Mucosa of gallbladder (tissue), 1 donor: Measurements from ENCODE around the gene TCF19. TPM values are rescaled to one million over a fixed set of nuclear protein-coding genes. Genes with fewer than 3 reads are reported as not detected.
"Not testable (repeated sequence)": the region's sequence is repeated elsewhere in the genome, so short reads cannot be mapped to it uniquely, and the experiment has no call there.

Experiments used
- DNase-seq: peaks from one replicate; pipeline ENCODE4 v3.0.0-alpha.2; 2020; ENCODE audit warnings: low spot score
- total RNA-seq: library from RNA; stranded (reverse); gene quantifications from one replicate; pipeline ENCODE4 v1.2.1, GENCODE V29; 2021
- donor health status: DM: no; HTN: no; CAD: no.

TCF19 gene
- total RNA-seq, 1 donor from 2014 or later, result 4.8 TPM

DNA sequence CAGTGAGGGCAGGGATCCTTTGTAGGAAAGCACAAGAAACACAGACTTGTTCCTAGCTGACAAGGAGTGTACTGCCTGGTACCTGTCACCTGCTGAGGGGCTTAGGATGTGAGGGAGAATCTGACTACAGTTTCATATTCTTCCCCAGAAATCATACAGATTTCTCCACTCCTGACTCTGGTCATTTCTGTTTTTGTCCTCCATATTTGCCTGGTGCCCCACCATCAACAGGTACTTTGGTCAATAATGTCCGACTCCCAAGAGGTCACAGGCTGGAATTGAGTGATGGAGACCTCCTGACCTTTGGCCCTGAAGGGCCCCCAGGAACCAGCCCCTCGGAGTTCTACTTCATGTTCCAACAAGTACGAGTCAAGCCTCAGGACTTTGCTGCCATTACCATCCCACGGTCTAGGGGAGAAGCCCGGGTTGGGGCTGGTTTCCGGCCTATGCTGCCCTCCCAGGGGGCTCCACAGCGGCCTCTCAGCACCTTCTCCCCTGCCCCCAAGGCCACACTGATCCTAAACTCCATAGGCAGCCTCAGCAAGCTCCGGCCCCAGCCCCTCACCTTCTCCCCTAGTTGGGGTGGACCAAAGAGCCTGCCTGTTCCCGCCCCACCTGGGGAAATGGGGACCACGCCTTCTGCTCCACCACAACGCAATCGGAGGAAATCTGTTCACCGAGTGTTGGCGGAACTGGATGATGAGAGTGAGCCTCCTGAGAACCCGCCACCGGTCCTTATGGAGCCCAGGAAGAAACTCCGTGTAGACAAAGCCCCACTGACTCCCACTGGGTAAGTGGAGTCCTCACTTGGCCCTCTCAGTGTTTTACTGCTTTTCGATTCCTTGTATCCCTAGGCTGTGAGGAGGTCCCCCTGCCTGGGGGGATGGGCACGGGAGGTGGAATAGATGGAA lies 3.1 kb downstream of the TCF19 start:
- no peak for DNase-seq

DNA sequence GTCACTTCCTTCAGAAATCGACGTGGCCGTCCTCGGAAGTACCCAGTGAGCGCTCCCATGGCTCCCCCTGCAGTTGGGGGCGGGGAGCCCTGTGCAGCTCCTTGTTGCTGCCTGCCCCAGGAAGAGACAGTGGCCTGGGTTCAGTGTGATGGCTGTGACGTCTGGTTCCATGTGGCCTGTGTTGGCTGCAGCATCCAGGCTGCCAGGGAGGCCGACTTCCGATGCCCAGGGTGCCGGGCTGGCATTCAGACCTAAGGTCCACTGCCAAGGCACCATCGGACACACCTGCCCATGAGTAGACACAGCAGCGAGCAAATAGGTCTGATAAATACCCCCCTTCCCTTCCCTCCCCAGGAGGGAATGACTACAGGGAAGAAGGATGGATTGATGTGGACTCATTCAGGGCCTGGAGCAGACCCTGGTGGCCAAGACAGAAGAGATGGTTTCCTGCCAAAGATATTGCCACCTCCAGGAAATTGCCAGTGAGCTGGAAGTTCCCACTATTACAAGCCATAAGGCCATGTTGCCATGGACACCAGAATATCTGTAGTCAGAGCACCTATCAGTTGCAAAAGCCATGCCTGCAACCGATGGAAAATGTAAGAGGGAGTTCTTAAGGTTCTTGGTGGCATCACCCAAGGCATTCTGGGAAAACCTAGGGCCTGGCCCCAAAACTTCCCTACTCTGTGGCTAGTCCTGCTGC lies 4.2 kb downstream of the TCF19 start:
- no peak for DNase-seq

DNA sequence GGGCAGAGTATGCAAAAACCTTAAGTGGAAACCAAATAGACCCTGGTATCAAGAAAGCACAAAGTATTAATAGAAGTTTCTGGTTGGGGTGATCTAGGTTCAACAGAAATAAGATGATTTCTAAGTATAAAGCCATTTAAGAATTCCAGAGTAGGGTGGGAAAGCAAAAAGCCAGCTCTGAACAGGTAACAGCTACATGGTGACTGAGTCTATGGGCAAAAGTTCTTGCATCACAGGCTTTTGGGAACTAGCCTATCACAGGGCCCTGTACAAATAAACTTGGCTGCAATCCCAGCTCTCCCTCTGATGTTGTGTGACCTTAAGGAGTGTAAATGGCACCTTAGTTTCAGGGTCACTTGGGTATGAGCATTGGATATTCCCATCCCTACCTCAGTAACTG lies 5.5 kb downstream of the TCF19 start:
- DNase-seq, result no peak

DNA sequence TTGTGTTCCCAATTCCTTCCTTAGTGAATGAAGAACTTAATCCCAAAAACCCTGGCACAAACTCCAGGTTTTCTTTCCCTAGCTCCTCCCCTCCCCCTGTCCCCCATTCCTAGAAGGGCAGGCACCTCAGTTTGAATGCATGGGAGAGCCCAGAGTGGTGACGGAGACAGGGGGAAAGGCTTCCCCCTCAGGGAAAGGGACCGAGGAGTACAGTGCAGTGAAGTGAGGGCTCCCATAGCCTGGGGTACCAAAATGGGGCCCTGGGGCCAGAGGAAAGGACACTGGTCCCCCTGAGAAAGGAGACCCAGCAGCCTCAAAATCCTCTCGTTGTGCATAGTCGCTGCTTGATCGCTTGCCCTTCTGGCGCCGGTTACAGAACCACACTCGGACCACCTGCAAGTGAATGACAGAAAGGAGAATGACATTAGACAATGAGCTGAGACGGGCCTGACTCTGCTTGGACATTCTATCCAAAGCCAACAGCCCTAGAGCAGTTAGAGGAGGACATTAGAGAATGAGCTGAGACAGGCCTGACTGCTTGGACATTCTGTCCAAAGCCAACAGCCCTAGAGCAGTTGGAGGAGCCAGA lies 6.2 kb downstream of the TCF19 start:
- not testable (repeated sequence) for DNase-seq

DNA sequence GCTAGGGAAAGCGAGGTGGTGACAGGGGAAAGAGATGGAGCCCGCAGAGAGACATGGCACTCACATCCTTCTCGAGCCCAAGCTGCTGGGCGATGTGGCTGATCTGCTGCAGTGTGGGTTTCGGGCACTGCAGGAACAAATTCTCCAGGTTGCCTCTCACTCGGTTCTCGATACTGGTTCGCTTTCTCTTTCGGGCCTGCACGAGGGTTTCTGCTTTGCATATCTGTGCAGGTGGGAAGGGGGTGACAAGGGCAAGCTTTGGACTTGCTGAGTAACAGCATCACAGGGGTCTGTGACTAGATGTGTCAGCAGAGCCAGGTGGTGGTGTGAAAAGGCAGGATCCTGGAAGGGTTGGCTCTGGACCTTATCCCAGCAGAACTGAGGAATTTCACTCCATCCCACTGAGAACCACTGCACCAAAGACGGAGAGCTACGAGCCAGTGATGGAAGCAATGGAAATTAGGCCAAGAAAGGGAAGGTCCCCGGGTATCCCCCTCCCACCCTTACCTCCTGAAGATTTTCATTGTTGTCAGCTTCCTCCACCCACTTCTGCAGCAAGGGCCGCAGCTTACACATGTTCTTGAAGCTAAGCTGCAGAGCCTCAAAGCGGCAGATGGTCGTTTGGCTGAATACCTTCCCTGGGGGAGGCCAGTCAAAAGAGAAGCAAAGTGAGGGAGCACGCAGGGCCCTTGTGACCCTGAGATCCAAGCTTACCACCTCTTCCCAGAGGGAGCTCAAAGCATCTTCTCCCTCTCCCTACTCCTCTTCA lies 6.9 kb downstream of the TCF19 start:
- not testable (repeated sequence) for DNase-seq

DNA sequence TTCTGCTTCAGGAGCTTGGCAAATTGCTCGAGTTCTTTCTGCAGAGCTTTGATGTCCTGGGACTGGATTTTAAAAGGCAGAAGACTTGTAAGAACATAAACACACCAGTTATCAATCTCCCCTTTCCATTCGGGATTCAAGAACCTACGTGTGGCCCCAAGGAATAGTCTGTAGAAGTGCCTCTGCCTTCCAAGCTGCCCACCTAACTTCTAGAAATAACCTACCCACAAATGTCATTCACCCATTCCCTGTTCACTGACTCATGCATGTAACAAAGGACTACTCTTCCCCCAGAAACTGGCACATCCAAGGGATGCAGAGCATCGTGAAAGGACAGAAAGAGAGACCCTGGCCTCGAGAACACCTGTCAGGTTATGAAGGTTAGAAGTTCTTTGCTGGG lies 7.6 kb downstream of the TCF19 start:
- no peak for DNase-seq

DNA sequence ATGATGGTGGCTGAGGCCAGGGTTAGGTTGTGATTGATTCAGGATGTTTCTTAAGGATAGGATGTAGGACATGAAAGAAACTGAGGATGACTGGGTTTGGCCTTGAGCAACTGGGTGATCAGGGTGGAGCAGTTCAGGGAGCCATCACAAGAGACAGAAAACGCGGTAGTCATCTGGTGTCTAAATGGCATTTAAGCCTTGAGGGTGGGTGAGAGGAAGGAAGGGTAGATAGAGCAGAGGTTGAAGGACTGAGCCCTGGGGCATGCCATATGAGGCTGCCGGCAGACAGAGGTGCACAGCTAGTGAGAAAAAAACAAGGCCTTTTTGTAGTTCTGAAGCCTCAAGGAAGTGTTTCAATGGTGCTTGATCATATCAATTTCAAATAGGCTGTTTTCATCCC lies 10.2 kb downstream of the TCF19 start:
- DNase-seq, result no peak

DNA sequence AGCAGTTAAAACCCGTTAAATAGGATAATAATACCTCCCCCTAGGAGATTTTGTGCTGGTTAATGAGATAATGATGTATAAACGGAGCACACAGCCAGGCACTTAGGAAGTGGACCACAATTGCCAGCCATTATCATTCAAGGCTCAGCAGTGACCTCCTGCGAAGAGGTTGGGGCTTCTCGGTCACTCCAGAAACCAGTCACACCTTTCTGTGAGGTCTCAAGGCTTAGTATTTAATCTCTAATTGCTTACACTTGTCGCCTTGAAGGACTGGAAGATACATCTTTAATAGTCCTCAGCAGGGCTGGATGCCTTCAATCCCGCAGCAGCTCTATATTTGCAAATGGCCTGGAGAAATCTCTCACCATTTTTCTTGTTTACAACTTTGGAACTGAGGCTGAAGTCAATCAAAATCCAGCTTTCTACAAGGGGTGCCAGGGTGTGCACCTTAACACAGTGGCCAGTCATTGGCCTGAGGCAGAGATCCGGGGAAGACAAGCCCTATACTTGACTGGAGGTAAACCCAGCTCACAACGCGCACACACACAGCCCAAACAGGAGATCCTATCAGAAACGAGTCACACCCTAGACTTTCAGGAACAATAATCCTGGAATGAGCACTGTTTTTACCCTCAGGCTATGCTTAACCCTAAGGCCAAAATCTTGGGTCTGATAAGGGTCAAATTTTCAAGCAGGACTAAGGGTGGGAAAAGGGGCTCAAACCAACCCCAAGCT lies 10.9 kb downstream of the TCF19 start:
- DNase-seq, result no peak

DNA sequence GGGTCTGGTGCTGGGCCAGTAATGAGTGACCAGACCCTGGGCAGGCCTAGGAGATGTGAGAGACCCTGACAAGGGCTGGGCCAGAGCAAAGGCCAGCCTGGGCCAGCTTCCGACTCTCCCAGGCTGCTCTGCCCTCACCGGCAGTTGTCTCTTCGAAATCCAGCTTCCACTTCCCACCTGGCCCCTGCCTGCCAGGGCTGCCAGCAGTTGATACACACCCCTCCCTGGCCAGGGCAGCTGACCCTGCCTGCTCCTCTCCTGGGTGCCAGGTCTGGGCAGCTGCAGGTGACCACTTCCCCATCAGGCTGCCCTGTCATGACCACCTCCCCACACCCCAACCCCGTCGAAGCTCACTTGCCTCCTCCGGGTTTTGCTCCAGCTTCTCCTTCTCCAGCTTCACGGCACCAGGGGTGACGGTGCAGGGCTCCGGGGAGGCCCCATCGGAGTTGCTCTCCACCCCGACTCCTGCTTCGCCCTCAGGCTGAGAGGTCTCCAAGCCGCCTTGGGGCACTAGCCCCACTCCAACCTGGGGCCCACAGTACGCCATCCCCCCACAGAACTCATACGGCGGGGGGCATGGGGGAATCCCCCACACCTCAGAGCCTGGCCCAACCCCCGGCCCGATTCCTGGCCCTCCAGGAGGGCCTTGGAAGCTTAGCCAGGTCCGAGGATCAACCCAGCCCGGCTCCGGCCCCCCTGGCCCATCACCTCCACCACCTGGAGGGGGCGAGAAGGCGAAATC lies 11.6 kb downstream of the TCF19 start:
- DNase-seq, result not testable (repeated sequence)

DNA sequence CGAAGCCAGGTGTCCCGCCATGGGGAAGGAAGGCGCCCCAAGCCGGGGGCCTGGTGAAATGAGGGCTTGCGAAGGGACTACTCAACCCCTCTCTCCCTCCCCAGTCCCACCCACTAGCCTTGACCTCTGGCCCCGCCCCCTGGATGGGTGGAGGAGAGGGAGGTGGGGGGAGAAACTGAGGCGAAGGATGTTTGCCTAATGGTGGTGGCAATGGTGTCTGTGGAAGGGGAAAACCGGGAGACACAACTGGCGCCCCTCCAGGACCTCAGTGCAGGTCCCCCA lies 12.2 kb downstream of the TCF19 start, which contains the start of gene POU5F1:
Gene POU5F1, minus strand, starts transcription at position 83 of the 282 bp plus-strand sequence. Its CDS starts 62 bp downstream, at position 21.
- DNase-seq, result no peak

DNA sequence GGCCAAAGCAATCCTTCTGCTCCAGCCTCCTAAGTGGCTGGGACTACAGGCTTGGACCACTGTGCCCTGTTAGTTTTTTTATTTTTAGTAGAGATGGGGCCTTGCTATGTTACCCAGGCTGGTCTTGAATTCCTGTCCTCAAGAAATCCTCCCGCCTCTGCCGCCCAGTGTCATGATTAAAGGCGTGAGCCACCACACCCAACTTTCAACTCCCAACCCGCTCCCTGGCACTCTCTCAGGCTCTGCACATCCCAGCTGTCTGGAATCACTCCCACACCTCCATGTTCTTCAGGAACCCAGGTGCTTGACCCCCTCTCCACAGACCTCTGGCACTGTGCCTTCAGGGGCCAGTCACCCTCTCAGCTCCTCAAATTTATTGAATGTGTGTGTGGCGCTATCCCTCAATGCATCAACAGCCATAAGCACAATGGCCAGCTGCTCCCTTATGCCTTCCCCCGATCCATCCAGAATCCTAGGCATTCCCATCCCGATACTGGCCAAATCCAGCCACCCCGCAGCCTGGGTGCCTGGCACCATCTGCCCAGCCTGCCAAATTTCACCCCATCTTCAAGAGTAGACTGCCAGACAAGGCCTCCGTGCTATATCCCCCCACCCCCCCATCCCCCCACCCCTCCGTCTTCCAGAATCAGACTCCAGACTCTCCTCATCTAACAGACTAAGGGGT lies 12.7 kb downstream of the TCF19 start:
- no peak for DNase-seq

DNA sequence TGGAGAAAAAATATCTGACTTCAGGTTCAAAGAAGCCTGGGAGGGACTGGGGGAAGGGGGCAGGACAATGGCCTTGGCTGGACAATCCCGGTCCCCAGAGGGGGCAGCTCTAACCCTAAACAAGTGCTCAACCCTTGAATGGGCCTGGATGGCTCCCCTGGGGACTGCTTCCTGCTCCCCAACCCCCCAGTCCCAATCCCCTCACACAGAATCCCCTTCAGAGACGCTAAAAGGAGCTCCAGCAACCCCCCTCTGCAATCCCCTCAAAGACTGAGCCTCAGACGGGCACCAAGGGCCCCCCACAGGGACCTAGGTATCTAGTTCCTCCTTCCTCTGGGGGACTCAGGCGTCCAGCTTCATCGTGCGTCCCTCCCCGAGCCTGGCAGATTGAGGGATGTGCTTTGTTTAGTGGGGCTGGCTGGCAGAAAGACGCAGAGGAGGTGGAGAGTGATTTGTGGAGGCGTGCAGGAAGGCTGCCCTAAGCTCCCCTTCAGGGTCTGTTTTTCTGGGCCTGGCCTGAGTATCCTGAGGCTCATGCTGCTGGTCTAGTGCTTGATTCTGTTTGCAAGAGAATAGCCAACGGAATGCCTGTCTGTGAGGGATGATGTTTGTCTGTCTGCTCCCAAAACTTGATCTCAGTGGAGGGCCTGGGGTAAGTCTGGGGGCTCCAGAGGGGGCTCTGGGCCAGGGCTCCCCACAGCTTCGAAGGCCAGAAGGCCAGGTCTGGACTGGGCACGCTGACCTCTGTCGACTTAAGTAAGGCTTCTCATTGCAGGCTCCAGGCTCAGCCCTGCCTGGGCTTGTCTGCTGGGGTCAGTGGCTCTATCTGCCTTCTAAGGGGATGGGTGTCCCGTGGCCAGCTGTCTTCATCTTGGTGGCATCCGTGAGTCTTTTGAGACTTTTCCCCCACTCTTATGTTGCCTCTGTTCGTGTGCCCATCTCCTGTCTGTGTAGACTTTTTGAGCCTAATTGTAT lies 13.8 kb downstream of the TCF19 start:
- no peak for DNase-seq

DNA sequence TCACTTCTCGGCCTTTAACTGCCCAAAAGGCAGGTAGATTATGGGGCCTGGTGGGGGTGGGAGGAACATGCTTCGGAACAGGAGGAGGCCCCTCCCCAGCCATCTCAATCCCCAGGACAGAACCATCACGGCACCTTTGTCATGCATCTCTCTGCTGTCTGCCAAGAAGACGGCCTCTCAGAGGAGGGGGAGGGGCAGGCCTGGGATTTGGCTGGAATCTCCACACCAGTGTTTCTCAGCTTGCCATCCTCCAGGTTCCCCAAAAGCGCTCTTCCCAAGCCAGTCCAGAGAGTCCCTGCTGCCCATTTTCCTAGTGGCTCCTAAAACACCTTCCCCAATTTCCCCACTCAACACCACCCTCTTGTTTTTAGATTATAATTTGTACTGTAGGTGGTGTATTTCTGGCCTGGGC lies 14.6 kb downstream of the TCF19 start:
- no peak for DNase-seq

DNA sequence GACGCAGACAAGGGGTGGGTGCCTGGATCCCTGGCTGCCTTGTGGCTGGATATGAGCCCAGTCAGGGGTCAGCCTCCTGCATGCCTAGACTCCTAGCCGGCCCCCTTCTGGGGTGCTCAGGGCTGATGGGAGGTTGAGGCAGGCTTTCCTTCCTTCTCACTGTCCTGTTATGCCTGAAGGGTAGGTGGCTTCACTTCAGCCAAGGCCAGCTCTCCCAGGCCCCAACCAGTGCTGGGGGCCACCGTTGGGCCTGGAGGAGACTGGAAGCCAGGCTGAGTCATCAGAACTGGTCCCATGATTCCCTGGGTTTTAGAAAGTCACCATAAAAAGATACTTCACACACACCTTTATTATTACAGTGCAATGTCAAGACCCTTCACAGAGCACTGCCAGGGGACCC lies 15.0 kb downstream of the TCF19 start:
- DNase-seq, result no peak

DNA sequence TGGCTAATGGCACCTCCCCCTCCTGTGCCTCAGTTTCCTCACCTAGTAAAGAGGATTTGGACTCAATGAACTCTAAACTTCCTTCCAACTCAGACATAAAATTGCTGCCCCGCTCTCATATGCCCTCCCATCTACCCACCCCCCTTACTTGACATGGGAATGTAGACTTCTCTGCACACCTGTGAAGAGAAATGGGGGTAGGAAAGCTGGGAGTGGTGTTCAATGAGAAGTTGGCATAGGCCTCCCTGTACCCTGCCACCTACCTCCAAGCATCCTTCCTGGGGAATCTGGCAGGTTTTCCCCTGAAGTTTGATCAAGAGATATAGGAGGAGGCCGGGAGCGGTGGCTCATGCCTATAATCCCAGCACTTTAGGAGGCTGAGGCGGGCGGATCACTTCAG lies 16.0 kb downstream of the TCF19 start:
- no peak for DNase-seq

DNA sequence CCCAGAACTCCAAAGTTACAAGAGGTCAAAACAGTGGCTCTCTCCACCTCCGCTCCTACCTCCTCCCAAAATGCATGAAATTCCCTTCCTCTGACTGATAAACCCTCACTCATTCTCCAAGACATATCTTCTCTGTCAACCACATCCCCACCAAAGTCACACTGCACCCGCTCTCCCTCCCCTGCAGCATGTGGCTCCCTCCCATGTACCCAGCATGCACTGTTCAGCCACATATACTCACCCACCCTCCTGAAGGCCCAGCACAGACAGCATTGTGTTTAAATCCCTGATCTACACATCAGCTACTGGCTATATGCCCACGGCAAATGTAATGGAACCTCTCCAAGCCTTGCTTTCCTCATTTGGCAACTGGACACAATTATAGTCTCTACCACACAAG lies 17.6 kb downstream of the TCF19 start:
- no peak for DNase-seq

DNA sequence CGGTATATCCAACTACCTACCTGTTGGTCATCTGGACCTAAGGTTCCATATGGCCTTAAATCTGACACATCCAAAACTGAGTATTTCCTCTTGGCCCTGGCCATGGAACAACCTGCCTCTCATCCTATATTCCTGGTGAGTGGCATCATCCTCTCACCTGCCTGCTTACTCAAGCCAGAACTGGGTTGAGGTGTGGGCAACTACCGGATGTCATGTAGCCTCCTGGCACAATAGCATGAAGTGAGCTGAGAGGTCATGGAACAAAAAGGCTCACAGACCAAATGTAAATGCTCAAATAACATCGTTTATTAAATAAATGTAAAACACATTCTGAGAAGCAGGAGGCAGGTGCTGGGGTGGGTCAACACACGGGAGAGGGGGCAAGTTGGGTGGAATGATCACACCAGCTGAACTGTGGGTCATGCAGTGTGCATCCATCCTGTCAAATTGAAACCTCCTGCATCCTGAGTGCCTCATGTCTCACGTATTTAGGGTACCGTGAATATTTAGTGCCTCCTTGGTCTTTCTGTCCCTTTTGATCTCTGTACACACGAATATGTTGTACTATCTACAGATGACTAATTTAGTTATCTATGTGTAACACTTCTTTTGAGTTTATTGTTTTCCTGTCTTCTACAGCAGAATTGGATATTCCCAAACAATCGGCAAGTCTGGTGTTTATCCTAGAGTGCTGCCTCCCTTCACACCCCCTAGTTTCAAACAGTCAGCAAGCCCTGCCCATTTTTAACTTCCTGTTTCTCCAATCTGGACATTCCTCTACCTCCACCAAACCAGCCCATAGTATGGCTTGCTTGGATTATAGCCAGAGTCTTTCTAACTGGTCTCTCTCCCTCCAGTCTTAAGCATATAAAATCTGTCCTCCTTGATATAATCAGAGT lies 20.0 kb downstream of the TCF19 start:
- DNase-seq, result no peak

DNA sequence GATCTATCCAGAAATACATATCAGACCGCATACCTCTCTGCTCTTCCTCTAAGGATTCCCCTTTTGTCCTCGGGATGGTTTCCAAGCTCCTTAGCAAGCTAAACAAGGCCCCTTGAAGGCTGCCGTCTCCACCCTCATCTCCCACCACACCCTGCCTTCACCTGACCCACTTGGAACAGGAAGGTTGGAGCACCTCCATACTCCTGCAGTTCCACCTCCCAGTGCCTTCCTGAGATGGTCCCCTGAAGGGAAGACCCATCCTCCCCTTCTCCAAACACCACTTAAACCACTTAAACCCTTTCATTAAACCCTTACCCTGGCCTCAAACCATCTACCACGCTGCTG lies 20.6 kb downstream of the TCF19 start:
- DNase-seq, result no peak
